Measurements from ENCODE around the gene HELT.
"Not testable (repeated sequence)": the region's sequence is repeated elsewhere in the genome, so short reads cannot be mapped to it uniquely, and the experiment has no call there.

HELT gene

GRCh38 chr4:185036842-185037241, 18.6 kb downstream of the HELT start:
- H3K9me3 Mint-ChIP-seq: no peaks in the 10 kb centered on the region
- TF ChIP-seq CTCF (IDR thresholded peaks at IDR 0.05; ENCODE audit: unreplicated experiment in 3 of 3): no peak
- H3K27me3 Mint-ChIP-seq (ENCODE audit: low read depth): peaks cover 29% of the 10 kb centered on the region

GRCh38 chr4:185039508-185040273, 21.4 kb downstream of the HELT start:
- H3K36me3 Mint-ChIP-seq (ENCODE audit: low read depth): no peaks in the 10 kb centered on the region

More at GRCh38 chr4:185036842-185037241, 18.6 kb downstream of the HELT start:
- Mint-ChIP-seq H3K27ac (no peak overlapping the region), H3K4me1 (peaks cover 4% of the 10 kb centered on the region), H3K4me3 (no peak overlapping the region), H3K36me3 (ENCODE audit: low read depth) (no peaks in the 10 kb centered on the region)

GRCh38 chr4:185040523-185040922, 22.2 kb downstream of the HELT start:
- H3K27me3 Mint-ChIP-seq (ENCODE audit: low read depth): peaks cover 7% of the 10 kb centered on the region

More at GRCh38 chr4:185039508-185040273, 21.4 kb downstream of the HELT start:
- peaks cover 8% of the 10 kb centered on the region for H3K9me3 Mint-ChIP-seq
- no peak overlapping the region for H3K27ac Mint-ChIP-seq
- peaks cover 4% of the 10 kb centered on the region for H3K4me1 Mint-ChIP-seq
- peak overlapping the region in 1 of 3 experiments; percentile 13 for H3K4me3 Mint-ChIP-seq
- peaks cover 9% of the 10 kb centered on the region for H3K27me3 Mint-ChIP-seq (ENCODE audit: low read depth)
- TF ChIP-seq CTCF (IDR thresholded peaks at IDR 0.05; ENCODE audit: unreplicated experiment in 3 of 3): peak; percentile 76 to 80 (median 76)

GRCh38 chr4:185050286-185050685, 32.0 kb downstream of the HELT start:
- H3K9me3 Mint-ChIP-seq; H3K4me3 Mint-ChIP-seq; H3K4me1 Mint-ChIP-seq; H3K36me3 Mint-ChIP-seq (ENCODE audit: low read depth): not testable (repeated sequence)
- H3K27me3 Mint-ChIP-seq (ENCODE audit: low read depth): peaks cover 14% of the 10 kb centered on the region
- H3K27ac Mint-ChIP-seq: peak overlapping the region; percentile 26 to 78 (median 32)

More at GRCh38 chr4:185040523-185040922, 22.2 kb downstream of the HELT start:
- Mint-ChIP-seq H3K36me3 (ENCODE audit: low read depth) (no peaks in the 10 kb centered on the region), H3K4me1 (peaks cover 4% of the 10 kb centered on the region), H3K9me3 (peaks cover 8% of the 10 kb centered on the region), H3K27ac (no peak overlapping the region), H3K4me3 (no peak overlapping the region)
- no peak for TF ChIP-seq CTCF (IDR thresholded peaks at IDR 0.05; ENCODE audit: unreplicated experiment in 3 of 3)

- peak overlapping the region in 1 of 3 experiments; percentile 78 for H3K27ac Mint-ChIP-seq
- H3K27me3 Mint-ChIP-seq (ENCODE audit: low read depth): peaks cover 23% of the 10 kb centered on the region
- H3K4me3 Mint-ChIP-seq; H3K9me3 Mint-ChIP-seq; H3K36me3 Mint-ChIP-seq (ENCODE audit: low read depth): not testable (repeated sequence)
- peaks cover 13% of the 10 kb centered on the region for H3K4me1 Mint-ChIP-seq
These were observed 33.0 kb downstream of the HELT start for GRCh38 chr4:185051283-185051682.

- H3K27me3 Mint-ChIP-seq (ENCODE audit: low read depth): peaks cover 27% of the 10 kb centered on the region
These were observed 35.5 kb downstream of the HELT start for GRCh38 chr4:185053746-185054145.

More at GRCh38 chr4:185053746-185054145, 35.5 kb downstream of the HELT start:
- TF ChIP-seq CTCF (IDR thresholded peaks at IDR 0.05; ENCODE audit: unreplicated experiment in 3 of 3): no peak
- no peak overlapping the region for H3K27ac Mint-ChIP-seq
- H3K36me3 Mint-ChIP-seq (ENCODE audit: low read depth): no peaks in the 10 kb centered on the region
- H3K4me3 Mint-ChIP-seq: no peak overlapping the region
- peaks cover 13% of the 10 kb centered on the region for H3K4me1 Mint-ChIP-seq
- peaks cover 6% of the 10 kb centered on the region for H3K9me3 Mint-ChIP-seq

Measured in nephron (organoid).